NT2/D1 (cell line): ENCODE results near the gene ANO1.

ENCODE experiments used
- SUZ12 ChIP-seq: IDR thresholded peaks from 2 replicates; pipeline ENCODE4 v1.6.1; 2011; ENCODE audit not compliant: insufficient read length, insufficient read depth; ENCODE audit errors: extremely low read depth
- YY1 ChIP-seq: IDR thresholded peaks from 2 replicates; pipeline ENCODE4 v1.6.1; 2011; ENCODE audit not compliant: insufficient read length, insufficient read depth

DNA sequence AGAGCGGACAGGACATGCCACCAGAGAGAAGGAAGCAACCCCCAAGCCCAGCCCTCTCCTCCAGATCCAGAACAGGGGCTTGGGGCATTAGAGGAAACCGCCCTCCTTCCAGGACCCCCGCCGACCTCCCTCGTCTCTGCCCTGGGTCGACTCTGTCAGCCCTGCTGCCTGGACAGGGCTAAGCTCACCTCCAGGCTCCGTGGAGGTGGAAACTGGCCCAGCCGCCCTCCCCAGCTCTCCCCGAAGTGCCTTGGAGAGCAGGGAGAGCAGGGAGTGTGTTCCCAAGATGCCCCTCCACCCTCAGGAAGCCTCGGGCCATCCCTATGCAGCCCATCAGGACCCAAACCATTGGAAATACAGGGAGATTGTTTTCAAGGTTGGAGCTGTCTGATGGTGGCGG lies 26.8 kb downstream of the ANO1 start:
- TF ChIP-seq SUZ12: no peak
- no peak for TF ChIP-seq YY1
